Measurements from ENCODE around the gene FTO.

GRCh38 chr16:53805113-53805512, 101.2 kb downstream of the FTO start:
- TF ChIP-seq CTCF (IDR thresholded peaks at IDR 0.05) (no peak), POLR2AphosphoS5 (IDR thresholded peaks at IDR 0.05) (no peak)
